ENCODE results near the gene SERPINA4. TPM values are rescaled to one million over a fixed set of nuclear protein-coding genes. Genes with fewer than 3 reads are reported as not detected.

The SERPINA4 gene
- total RNA-seq, 1 donor from 2014 or later = not detected

GRCh38 chr14:94521375-94522114 is 39.7 kb upstream of the SERPINA4 start:
- no peak for TF ChIP-seq EZH2 (IDR thresholded peaks at IDR 0.05)
- TF ChIP-seq EZH2phosphoT487 (IDR thresholded peaks at IDR 0.05) = no peak
- no peak for TF ChIP-seq CTCF (IDR thresholded peaks at IDR 0.05)

DNA sequence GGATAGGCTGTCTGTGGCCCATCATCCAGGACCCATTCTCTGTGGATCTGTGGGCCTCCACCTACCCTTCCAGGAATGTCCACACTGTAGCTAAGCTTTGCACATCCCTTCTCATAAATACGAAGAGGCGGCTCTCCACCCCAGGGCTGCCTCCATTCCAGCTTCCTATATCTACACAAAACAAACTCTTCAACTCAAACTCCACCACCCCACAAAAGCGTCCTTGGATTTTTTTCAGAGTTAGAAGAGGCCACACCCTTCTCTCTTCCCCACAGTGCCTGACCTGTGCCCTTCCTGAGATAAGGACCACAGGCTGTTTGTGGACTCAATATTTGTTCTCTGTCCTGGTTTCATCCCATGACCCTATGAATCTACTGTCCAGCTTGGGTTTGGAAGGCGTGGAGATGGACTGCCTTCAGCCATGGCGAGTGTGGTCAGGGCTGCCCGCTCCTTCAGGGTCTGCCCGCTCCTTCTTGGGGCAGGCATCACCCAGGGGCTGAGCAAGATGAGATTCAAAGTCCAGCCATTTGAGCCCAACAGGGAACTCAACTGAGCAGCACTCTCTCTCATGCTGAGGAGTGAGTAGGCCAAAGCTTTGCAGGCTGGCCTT is 39.0 kb upstream of the SERPINA4 start:
- no peaks in the 10 kb centered on the region for H4K20me1 ChIP-seq (ENCODE audit: low read depth)
- no peak overlapping the region for H3K27ac ChIP-seq
- TF ChIP-seq EZH2phosphoT487 (IDR thresholded peaks at IDR 0.05) = no peak
- TF ChIP-seq CTCF (IDR thresholded peaks at IDR 0.05) = no peak
- no peak for TF ChIP-seq EZH2 (IDR thresholded peaks at IDR 0.05)
- H3K79me2 ChIP-seq (ENCODE audit: low read depth) = no peaks in the 10 kb centered on the region
- DNase-seq (ENCODE audit: low spot score) = no peak
- no peaks in the 10 kb centered on the region for H3K27me3 ChIP-seq
- peaks cover 3% of the 10 kb centered on the region for H3K4me1 ChIP-seq
- Mint-ChIP-seq H3K27ac (no peak overlapping the region), H3K36me3 (no peaks in the 10 kb centered on the region), H3K4me3 (no peak overlapping the region), H3K9me3 (peaks cover 2% of the 10 kb centered on the region), H3K4me1 (peaks cover 14% of the 10 kb centered on the region), H3K27me3 (ENCODE audit: insufficient read depth, low read depth) (peaks cover 6% of the 10 kb centered on the region)
- H3F3A ChIP-seq (ENCODE audit: low read depth) = no peaks in the 10 kb centered on the region
- H3K9me3 ChIP-seq (ENCODE audit: low read depth) = no peaks in the 10 kb centered on the region
- no peaks in the 10 kb centered on the region for H3K36me3 ChIP-seq
- no peak overlapping the region for H2AFZ ChIP-seq (replicated peaks)
- H3K4me2 ChIP-seq = no peak overlapping the region
- H3K4me3 ChIP-seq = no peak overlapping the region
- H3K9ac ChIP-seq = no peak overlapping the region

More at GRCh38 chr14:94521375-94522114, 39.7 kb upstream of the SERPINA4 start:
- peaks cover 6% of the 10 kb centered on the region for H3K27me3 Mint-ChIP-seq (ENCODE audit: insufficient read depth, low read depth)
- peaks cover 2% of the 10 kb centered on the region for H3K9me3 Mint-ChIP-seq
- no peaks in the 10 kb centered on the region for H3F3A ChIP-seq (ENCODE audit: low read depth)
- no peaks in the 10 kb centered on the region for H4K20me1 ChIP-seq (ENCODE audit: low read depth)
- H3K4me3 Mint-ChIP-seq = no peak overlapping the region
- H3K79me2 ChIP-seq (ENCODE audit: low read depth) = no peaks in the 10 kb centered on the region
- no peaks in the 10 kb centered on the region for H3K27me3 ChIP-seq
- no peak for DNase-seq (ENCODE audit: low spot score)
- H3K36me3 ChIP-seq = no peaks in the 10 kb centered on the region
- no peaks in the 10 kb centered on the region for H3K9me3 ChIP-seq (ENCODE audit: low read depth)
- H3K4me1 ChIP-seq = peaks cover 3% of the 10 kb centered on the region
- no peak overlapping the region for H2AFZ ChIP-seq (replicated peaks)
- H3K9ac ChIP-seq = no peak overlapping the region
- peaks cover 14% of the 10 kb centered on the region for H3K4me1 Mint-ChIP-seq
- no peak overlapping the region for H3K4me2 ChIP-seq
- no peak overlapping the region for H3K27ac Mint-ChIP-seq
- H3K4me3 ChIP-seq = no peak overlapping the region
- no peak overlapping the region for H3K27ac ChIP-seq
- no peaks in the 10 kb centered on the region for H3K36me3 Mint-ChIP-seq

GRCh38 chr14:94523265-94523664 is 38.0 kb upstream of the SERPINA4 start:
- TF ChIP-seq EZH2 (IDR thresholded peaks at IDR 0.05) = no peak
- no peak for TF ChIP-seq CTCF (IDR thresholded peaks at IDR 0.05)
- TF ChIP-seq EZH2phosphoT487 (IDR thresholded peaks at IDR 0.05) = no peak
- Histone ChIP-seq H3K27me3 (no peaks in the 10 kb centered on the region), H3F3A (ENCODE audit: low read depth) (no peaks in the 10 kb centered on the region), H3K79me2 (ENCODE audit: low read depth) (no peaks in the 10 kb centered on the region), H3K27ac (no peak overlapping the region), H3K36me3 (no peaks in the 10 kb centered on the region), H3K4me2 (no peak overlapping the region), H3K4me3 (no peak overlapping the region), H3K4me1 (no peaks in the 10 kb centered on the region), H4K20me1 (ENCODE audit: low read depth) (no peaks in the 10 kb centered on the region), H3K9me3 (ENCODE audit: low read depth) (no peaks in the 10 kb centered on the region), H2AFZ (replicated peaks) (no peak overlapping the region), H3K9ac (no peak overlapping the region)
- peaks cover 4% of the 10 kb centered on the region for H3K27me3 Mint-ChIP-seq (ENCODE audit: insufficient read depth, low read depth)
- H3K27ac Mint-ChIP-seq = no peak overlapping the region
- H3K9me3 Mint-ChIP-seq = peaks cover 5% of the 10 kb centered on the region
- no peak for DNase-seq (ENCODE audit: low spot score)
- no peaks in the 10 kb centered on the region for H3K36me3 Mint-ChIP-seq
- no peak overlapping the region for H3K4me3 Mint-ChIP-seq
- H3K4me1 Mint-ChIP-seq = peaks cover 8% of the 10 kb centered on the region

All from neural progenitor cell (in vitro differentiated cells).